ENCODE data around the gene PDE7B.

- no peak for TF ChIP-seq CTCF (conservative IDR thresholded peaks at IDR 0.05; ENCODE audit: low read length)
- TF ChIP-seq EZH2phosphoT487 (IDR thresholded peaks at IDR 0.05; ENCODE audit: borderline replicate concordance) = no peak
Measured at GRCh38 chr6:136039185-136039584, 187.7 kb downstream of the PDE7B start.
